GM19193 (cell line): Measurements from ENCODE around the gene RCN1.

ENCODE experiments used
- POLR2A ChIP-seq: IDR thresholded peaks from 4 replicates; pipeline ENCODE4 v1.6.1; 2011; ENCODE audit not compliant: insufficient read depth, insufficient read length; ENCODE audit errors: extremely low read depth

The RCN1 gene

GRCh38 chr11:32098142-32098903, 7.4 kb downstream of the RCN1 start:
- TF ChIP-seq POLR2A: no peak

- TF ChIP-seq POLR2A: no peak
These were observed 8.6 kb downstream of the RCN1 start for GRCh38 chr11:32099516-32099915.

- no peak for TF ChIP-seq POLR2A
These were observed 9.6 kb downstream of the RCN1 start for GRCh38 chr11:32100495-32100894.

GRCh38 chr11:32101791-32102190, 10.9 kb downstream of the RCN1 start:
- TF ChIP-seq POLR2A: no peak

GRCh38 chr11:32103941-32104340, 13.1 kb downstream of the RCN1 start:
- no peak for TF ChIP-seq POLR2A

GRCh38 chr11:32105871-32106560, 15.1 kb downstream of the RCN1 start:
- no peak for TF ChIP-seq POLR2A

- TF ChIP-seq POLR2A: no peak
These were observed 16.8 kb downstream of the RCN1 start for GRCh38 chr11:32107647-32108046.

GRCh38 chr11:32108576-32108975, 17.7 kb downstream of the RCN1 start:
- no peak for TF ChIP-seq POLR2A

GRCh38 chr11:32109138-32109537, 18.3 kb downstream of the RCN1 start:
- TF ChIP-seq POLR2A: no peak

GRCh38 chr11:32109592-32109991, 18.7 kb downstream of the RCN1 start:
- TF ChIP-seq POLR2A: no peak

GRCh38 chr11:32110795-32111194, 19.9 kb downstream of the RCN1 start:
- no peak for TF ChIP-seq POLR2A

GRCh38 chr11:32113200-32113919, 22.5 kb downstream of the RCN1 start:
- no peak for TF ChIP-seq POLR2A

GRCh38 chr11:32113920-32114203, 23.0 kb downstream of the RCN1 start:
- TF ChIP-seq POLR2A: no peak

- no peak for TF ChIP-seq POLR2A
These were observed 24.6 kb downstream of the RCN1 start for GRCh38 chr11:32115446-32115845.

- no peak for TF ChIP-seq POLR2A
These were observed 25.8 kb downstream of the RCN1 start for GRCh38 chr11:32116668-32117067.
